ENCODE results near the gene WDR48. TPM values are rescaled to one million over a fixed set of nuclear protein-coding genes. Genes with fewer than 3 reads are reported as not detected.

The WDR48 gene
- total RNA-seq, 8 experiments from 2014 or later = 35.3 to 66.0 (median 51.9) TPM

DNA sequence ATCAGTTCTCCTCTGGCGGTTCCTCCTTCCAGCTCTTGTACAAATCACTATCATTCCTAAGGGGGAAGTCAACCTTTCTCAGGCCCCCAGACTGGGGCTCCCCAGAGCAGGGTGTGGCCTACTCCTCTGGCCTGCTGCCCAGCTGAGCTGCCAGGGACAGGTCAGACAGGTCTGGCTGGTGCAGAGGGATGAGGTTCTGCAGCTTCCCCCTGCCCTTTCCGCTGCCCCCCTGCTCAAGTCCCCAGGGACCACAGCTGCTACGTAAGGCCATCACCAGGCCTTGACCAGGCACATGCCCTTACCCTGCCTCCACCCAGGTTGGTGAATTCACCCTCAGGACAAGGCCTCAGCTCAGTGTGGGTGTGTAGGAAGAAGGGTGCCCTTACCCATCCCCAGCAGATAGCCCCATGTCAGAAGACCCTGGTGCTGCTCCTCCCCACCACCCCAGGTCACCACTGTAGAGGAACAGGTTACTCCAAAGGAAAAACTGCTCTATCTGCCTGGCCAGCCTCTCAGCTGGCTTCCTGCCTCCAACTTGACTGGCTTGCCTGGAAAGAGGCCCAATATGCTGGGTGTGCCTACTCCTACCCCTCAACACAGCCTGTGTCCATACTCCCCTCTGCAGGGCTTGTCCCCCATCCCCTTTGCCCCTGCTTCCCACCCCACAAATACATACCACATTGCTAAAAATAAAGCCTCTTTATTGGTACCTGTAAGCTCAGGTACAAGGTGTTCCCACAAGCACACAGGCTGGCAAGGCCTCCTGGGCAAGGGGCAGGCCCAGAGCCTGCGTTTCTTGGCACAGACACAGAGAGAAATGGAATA lies 89.6 kb downstream of the WDR48 start:
- in situ Hi-C loops (cut with MboI; ENCODE audit: low pct_unique_long_range_greater_than_20kb in 2 of 9, low sequenced_read_pairs in 9 of 9, unreplicated experiment in 9 of 9) = no loop called here

DNA sequence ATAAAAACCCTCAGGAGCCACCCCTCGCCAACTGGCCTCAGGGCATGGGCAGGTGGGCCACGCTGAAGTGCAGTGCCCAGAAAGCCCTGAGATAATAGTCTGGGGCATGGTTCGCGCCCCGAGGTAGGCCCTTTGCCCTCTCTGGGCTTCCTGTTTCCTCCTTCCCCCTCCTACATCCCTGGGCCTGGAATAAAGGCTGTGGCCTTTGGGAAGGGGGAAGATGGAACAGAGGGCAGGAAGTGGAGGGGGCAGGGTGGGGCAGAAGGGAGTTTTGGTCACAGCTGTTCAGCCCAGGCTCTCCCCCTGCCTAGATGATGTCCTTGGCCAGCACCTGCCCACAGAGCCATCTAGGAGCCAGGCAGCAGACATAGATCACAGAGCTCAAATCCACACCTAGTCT lies 90.3 kb downstream of the WDR48 start:
- no peak overlapping the region for H3K4me3 ChIP-seq
- in situ Hi-C loops (cut with MboI; ENCODE audit: low pct_unique_long_range_greater_than_20kb in 2 of 9, low sequenced_read_pairs in 9 of 9, unreplicated experiment in 9 of 9) = no loop called here
- WGBS, 10 experiments = 20 to 100% (median 81%) methylated on average over 1 to 4 of the region's 5 CpGs; no CpG with 5 or more reads in 6 of the 10 experiments
- H3K4me1 ChIP-seq (replicated peaks in 1 of 2) = peaks cover 15 to 17% of the 10 kb centered on the region in 2 donors
- peak in 1 of 8 experiments; percentile 1 for ATAC-seq (replicated peaks in 6 of 8)
- no peak overlapping the region for H3K27ac ChIP-seq

More for the DNA sequence above, 89.6 kb downstream of the WDR48 start:
- H3K4me1 ChIP-seq (replicated peaks in 1 of 2) = peaks cover 8 to 10% of the 10 kb centered on the region in 2 donors
- WGBS, 10 experiments = 57 to 100% (median 77%) methylated on average over 1 to 3 of the region's 4 CpGs; no CpG with 5 or more reads in 6 of the 10 experiments
- no peak overlapping the region for H3K27ac ChIP-seq
- no peak overlapping the region for H3K4me3 ChIP-seq
- peak; percentile 13 to 51 (median 30) for ATAC-seq (replicated peaks in 6 of 8)

GRCh38 chr3:39143051-39143885 lies 91.5 kb downstream of the WDR48 start:
- no peak overlapping the region for H3K4me3 ChIP-seq
- peaks cover 27 to 29% of the 10 kb centered on the region in 2 donors for H3K4me1 ChIP-seq (replicated peaks in 1 of 2)
- WGBS, 10 experiments = 17 to 100% (median 80%) methylated on average over 2 to 6 of the region's 14 CpGs; no CpG with 5 or more reads in 3 of the 10 experiments
- no peak for ATAC-seq (replicated peaks in 6 of 8)
- no peak overlapping the region for H3K27ac ChIP-seq
- in situ Hi-C loops (cut with MboI; ENCODE audit: low pct_unique_long_range_greater_than_20kb in 2 of 9, low sequenced_read_pairs in 9 of 9, unreplicated experiment in 9 of 9) = no loop called here

DNA sequence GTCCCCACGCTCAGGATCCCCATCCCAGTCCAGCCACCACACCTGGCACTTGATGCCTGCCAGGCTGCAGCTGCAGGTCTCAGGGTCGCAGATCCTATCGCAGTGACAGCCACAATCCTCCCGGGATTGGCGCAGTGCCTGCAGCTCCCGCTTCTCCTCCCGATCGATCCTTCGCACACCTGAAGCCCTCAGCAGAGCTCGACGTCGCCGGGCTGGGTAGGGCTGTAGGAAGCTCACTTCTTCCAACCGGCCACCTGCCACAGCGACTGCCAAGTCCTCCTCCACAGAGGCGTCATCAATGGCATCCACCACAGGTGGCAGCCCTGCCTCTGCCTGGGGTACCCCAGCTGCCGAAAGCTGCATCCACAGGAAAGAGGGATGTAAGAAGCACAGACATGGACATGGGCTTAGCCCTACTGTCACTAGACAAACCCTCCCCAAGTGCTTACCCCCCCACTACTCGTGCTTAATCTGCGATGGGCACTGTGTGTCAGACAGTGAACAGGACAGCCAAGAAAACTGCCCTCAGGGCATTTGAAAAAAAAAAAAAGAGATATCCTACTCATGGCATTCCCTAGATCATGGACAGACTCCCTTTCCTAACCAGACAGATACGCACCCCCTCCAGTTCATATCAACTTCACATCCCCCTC lies 92.4 kb downstream of the WDR48 start:
- peaks cover 28 to 35% of the 10 kb centered on the region in 2 donors for H3K4me1 ChIP-seq (replicated peaks in 1 of 2)
- H3K27ac ChIP-seq = no peak overlapping the region
- H3K4me3 ChIP-seq = no peak overlapping the region
- 17 to 92% (median 85%) methylated on average over 1 to 4 of the region's 20 CpGs; no CpG with 5 or more reads in 5 of the 10 experiments for WGBS, 10 experiments
- ATAC-seq (replicated peaks in 6 of 8) = no peak
- in situ Hi-C loops (cut with MboI; ENCODE audit: low pct_unique_long_range_greater_than_20kb in 2 of 9, low sequenced_read_pairs in 9 of 9, unreplicated experiment in 9 of 9) = no loop called here

- Histone ChIP-seq H3K27ac (no peak overlapping the region), H3K4me3 (no peak overlapping the region), H3K4me1 (replicated peaks in 1 of 2) (peaks cover 28 to 37% of the 10 kb centered on the region in 2 donors)
- in situ Hi-C loops (cut with MboI; ENCODE audit: low pct_unique_long_range_greater_than_20kb in 2 of 9, low sequenced_read_pairs in 9 of 9, unreplicated experiment in 9 of 9) = no loop called here
- no peak for ATAC-seq (replicated peaks in 6 of 8)
- 60 to 100% (median 94%) methylated on average over 1 to 5 of the region's 23 CpGs; no CpG with 5 or more reads in 5 of the 10 experiments for WGBS, 10 experiments
Measured at GRCh38 chr3:39144748-39145380, 93.0 kb downstream of the WDR48 start.

DNA sequence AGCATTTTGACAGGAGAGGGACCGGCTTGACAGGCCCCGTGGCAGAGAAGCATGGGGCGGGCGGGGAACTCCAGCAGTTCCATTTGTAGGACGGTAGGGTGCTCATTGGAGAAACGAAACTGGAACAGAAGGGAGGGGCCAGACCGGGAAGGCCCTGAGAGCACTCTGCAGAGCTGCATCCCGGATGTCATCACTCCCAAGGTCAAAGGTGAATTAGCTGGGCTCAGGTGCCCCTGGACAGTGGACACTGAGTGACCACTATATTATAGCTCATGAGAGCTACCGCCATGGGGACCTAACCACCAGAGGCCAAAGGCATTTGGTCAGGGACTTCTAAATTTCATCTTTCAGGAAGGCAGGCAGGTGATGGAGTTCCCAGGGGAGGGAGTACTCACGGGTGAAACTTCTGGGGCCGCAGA lies 94.3 kb downstream of the WDR48 start:
- H3K27ac ChIP-seq = peak overlapping the region in 1 of 2 donors; percentile 58
- ATAC-seq (replicated peaks in 6 of 8) = peak in 1 of 8 experiments; percentile 5
- no peak overlapping the region for H3K4me3 ChIP-seq
- peaks cover 39 to 46% of the 10 kb centered on the region in 2 donors for H3K4me1 ChIP-seq (replicated peaks in 1 of 2)
- WGBS, 10 experiments = 17 to 80% (median 64%) methylated on average over 1 to 8 of the region's 11 CpGs; no CpG with 5 or more reads in 3 of the 10 experiments
- in situ Hi-C loops (cut with MboI; ENCODE audit: low pct_unique_long_range_greater_than_20kb in 2 of 9, low sequenced_read_pairs in 9 of 9, unreplicated experiment in 9 of 9) = no loop called here

Other genes with a start within 250 kb of the WDR48 start
- under 1 TPM in 3 of 8 experiments, not detected in 5; 0.04 to 0.14 (median 0.05) TPM for gene SCN10A, start 235.8 kb upstream of the WDR48 start, total RNA-seq
- 1 to 10 TPM in 1 of 8 experiments, under 1 TPM in 7; 0.27 to 1.2 (median 0.46) TPM for gene SCN11A, start 72 bp upstream of the WDR48 start, total RNA-seq
- gene GORASP1, start 55.6 kb downstream of the WDR48 start, total RNA-seq = 10 to 100 TPM; 25.9 to 67.3 (median 38.2) TPM
- gene TTC21A, start 55.7 kb downstream of the WDR48 start, total RNA-seq = 1 to 10 TPM; 1.6 to 7.7 (median 5.1) TPM
- 10 to 100 TPM in 1 of 8 experiments, 1 to 10 TPM in 7; 1.4 to 31.9 (median 4.0) TPM for gene CSRNP1, start 101.6 kb downstream of the WDR48 start, total RNA-seq
- gene XIRP1, start 140.6 kb downstream of the WDR48 start, total RNA-seq = under 1 TPM; 0.05 to 0.66 (median 0.15) TPM
- gene CX3CR1, start 228.0 kb downstream of the WDR48 start, total RNA-seq = under 1 TPM in 6 of 8 experiments, not detected in 2; 0.08 to 0.40 (median 0.19) TPM